Small intestine (tissue), 7 donors: ENCODE measurements around the gene PTGIS. TPM values are rescaled to one million over a fixed set of nuclear protein-coding genes. Genes with fewer than 3 reads are reported as not detected.

Experiments used
- DNase-seq, 2 donors: peaks; one replicate each; pipeline versions ENCODE4 v3.0.0 to v3.0.0-alpha.2; 2013
- FAIRE-seq: peaks from 2 replicates; lab custom pipeline; 2012; peaks lifted over from hg19 to GRCh38; lab: Jason Lieb, UNC
- H3K27ac ChIP-seq, 3 donors: one replicate each; pipeline ENCODE4 v1.5.1; 2013; ENCODE audit warnings: low read length in 2 of 3, mild to moderate bottlenecking in 2 of 3, control low read depth in 1 of 3, inconsistent platforms in 1 of 3, low read depth in 1 of 3, moderate library complexity in 1 of 3
- H3K27me3 ChIP-seq, 3 donors: one replicate each; pipeline ENCODE4 v1.6.1; 2013; ENCODE audit warnings: low read length in 3 of 3, inconsistent platforms in 1 of 3; ENCODE audit not compliant: control insufficient read depth in 3 of 3, insufficient read depth in 3 of 3
- H3K36me3 ChIP-seq, 3 donors: one replicate each; pipeline ENCODE4 v1.6.1; 2013; ENCODE audit warnings: low read length in 3 of 3, inconsistent platforms in 1 of 3, low read depth in 1 of 3, mild to moderate bottlenecking in 1 of 3, moderate library complexity in 1 of 3; ENCODE audit not compliant: control insufficient read depth in 3 of 3, insufficient read depth in 2 of 3
- H3K4me1 ChIP-seq, 3 donors: one replicate each; pipeline ENCODE4 v1.6.1; 2013; ENCODE audit warnings: low read length in 2 of 3, inconsistent platforms in 1 of 3, low read depth in 1 of 3, mild to moderate bottlenecking in 1 of 3, moderate library complexity in 1 of 3; ENCODE audit not compliant: control insufficient read depth in 3 of 3, insufficient read depth in 2 of 3
- H3K4me3 ChIP-seq, 3 donors: one replicate each; pipeline ENCODE4 v1.5.1; 2013; ENCODE audit warnings: low read length in 3 of 3, control low read depth in 1 of 3, inconsistent platforms in 1 of 3, low read depth in 1 of 3, mild to moderate bottlenecking in 1 of 3, moderate library complexity in 1 of 3
- H3K9me3 ChIP-seq, 2 donors: one replicate each; pipeline ENCODE4 v1.6.1; 2013; ENCODE audit warnings: low read depth in 1 of 2, low read length in 1 of 2; ENCODE audit not compliant: control insufficient read depth in 2 of 2, insufficient read depth in 1 of 2
- WGBS, 3 donors: extraction: QIAGEN DNeasy Blood & Tissue Kit; methylation state at CpG; one replicate each; pipeline ENCODE4 v1.1.7; 2013; 5-methylcytosine and 5-hydroxymethylcytosine counted together
- polyA plus RNA-seq, 4 donors: library from polyadenylated mRNA; stranded (reverse) in 3 of 4; unstranded in 1 of 4; fragments of 200-250 nt in 3 of 4; fragments of 120-200 nt in 1 of 4; gene quantifications; one replicate each; pipeline versions ENCODE4 v1.2.1 to v1.2.3, GENCODE V29; 2013
- donor health status: healthy with polysubstance abuse.
- donor health status: control.
- donor health status: control.
- donor health status: Bipolar disorder and iron deficiency.
- donor health status: healthy.

PTGIS gene
- polyA plus RNA-seq, 4 donors, result 0.22 to 15.1 (median 4.4) TPM

- peaks cover 0 to 2% of the 10 kb centered on the region in 2 donors for H3K9me3 ChIP-seq
- no peaks in the 10 kb centered on the region for H3K4me1 ChIP-seq
- no peak overlapping the region for H3K4me3 ChIP-seq
- FAIRE-seq (no peak), DNase-seq (no peak)
- H3K27ac ChIP-seq, result no peak overlapping the region
- H3K36me3 ChIP-seq, result peaks cover 0 to 3% (median 0%) of the 10 kb centered on the region in 3 donors
- H3K27me3 ChIP-seq, result peaks cover 0 to 26% (median 8%) of the 10 kb centered on the region in 3 donors
- 35 to 72% (median 54%) methylated on average over 5 of the region's 5 CpGs for WGBS, 3 donors
Measured at GRCh38 chr20:49471397-49471796, 96.5 kb downstream of the PTGIS start.

GRCh38 chr20:49470922-49471321, 97.0 kb downstream of the PTGIS start:
- Histone ChIP-seq H3K36me3 (peaks cover 0 to 3% (median 0%) of the 10 kb centered on the region in 3 donors), H3K4me3 (no peak overlapping the region), H3K27me3 (peaks cover 0 to 26% (median 8%) of the 10 kb centered on the region in 3 donors), H3K9me3 (peaks cover 0 to 2% of the 10 kb centered on the region in 2 donors), H3K27ac (no peak overlapping the region), H3K4me1 (no peaks in the 10 kb centered on the region)
- 72 to 78% (median 74%) methylated on average over 6 of the region's 6 CpGs for WGBS, 3 donors
- DNase-seq (no peak), FAIRE-seq (no peak)

- Histone ChIP-seq H3K9me3 (peaks cover 0 to 2% of the 10 kb centered on the region in 2 donors), H3K4me1 (no peaks in the 10 kb centered on the region), H3K4me3 (no peak overlapping the region), H3K27ac (no peak overlapping the region), H3K36me3 (peaks cover 0 to 3% (median 0%) of the 10 kb centered on the region in 3 donors), H3K27me3 (peaks cover 0 to 16% (median 2%) of the 10 kb centered on the region in 3 donors)
- DNase-seq (no peak), FAIRE-seq (no peak)
- WGBS, 3 donors, result 62 to 80% (median 79%) methylated on average over 6 of the region's 6 CpGs
Measured at GRCh38 chr20:49469060-49469459, 98.9 kb downstream of the PTGIS start.

GRCh38 chr20:49468412-49468811, 99.5 kb downstream of the PTGIS start:
- peaks cover 0 to 13% (median 2%) of the 10 kb centered on the region in 3 donors for H3K27me3 ChIP-seq
- no peaks in the 10 kb centered on the region for H3K4me1 ChIP-seq
- no peak overlapping the region for H3K4me3 ChIP-seq
- no peak overlapping the region for H3K27ac ChIP-seq
- H3K36me3 ChIP-seq, result peaks cover 0 to 3% (median 0%) of the 10 kb centered on the region in 3 donors
- no peak for DNase-seq
- WGBS, 3 donors, result 72 to 75% (median 75%) methylated on average over 7 of the region's 7 CpGs
- H3K9me3 ChIP-seq, result peaks cover 0 to 2% of the 10 kb centered on the region in 2 donors
- no peak for FAIRE-seq

- Histone ChIP-seq H3K36me3 (peaks cover 0 to 3% (median 0%) of the 10 kb centered on the region in 3 donors), H3K27ac (no peak overlapping the region), H3K9me3 (peaks cover 0 to 2% of the 10 kb centered on the region in 2 donors), H3K27me3 (peaks cover 0 to 11% (median 2%) of the 10 kb centered on the region in 3 donors), H3K4me1 (no peaks in the 10 kb centered on the region), H3K4me3 (no peak overlapping the region)
- FAIRE-seq (no peak), DNase-seq (no peak)
- WGBS, 3 donors, result 77 to 86% (median 85%) methylated on average over 8 of the region's 8 CpGs
Measured at GRCh38 chr20:49466114-49466912, 101.6 kb downstream of the PTGIS start.

GRCh38 chr20:49464556-49464955, 103.4 kb downstream of the PTGIS start:
- Histone ChIP-seq H3K27ac (no peak overlapping the region), H3K4me1 (no peaks in the 10 kb centered on the region), H3K4me3 (no peak overlapping the region), H3K9me3 (peaks cover 0 to 2% of the 10 kb centered on the region in 2 donors), H3K36me3 (peaks cover 0 to 3% (median 0%) of the 10 kb centered on the region in 3 donors), H3K27me3 (peaks cover 0 to 7% (median 0%) of the 10 kb centered on the region in 3 donors)
- FAIRE-seq (no peak), DNase-seq (no peak)
- WGBS, 3 donors, result 83 to 90% (median 88%) methylated on average over 7 of the region's 7 CpGs

- Histone ChIP-seq H3K9me3 (no peaks in the 10 kb centered on the region), H3K4me1 (no peaks in the 10 kb centered on the region), H3K4me3 (no peak overlapping the region), H3K27me3 (peaks cover 0 to 7% (median 0%) of the 10 kb centered on the region in 3 donors), H3K27ac (no peak overlapping the region), H3K36me3 (peaks cover 0 to 3% (median 0%) of the 10 kb centered on the region in 3 donors)
- no peak for FAIRE-seq
- WGBS, 3 donors, result 75 to 80% (median 78%) methylated on average over 6 of the region's 6 CpGs
- no peak for DNase-seq
Measured at GRCh38 chr20:49462626-49463025, 105.3 kb downstream of the PTGIS start.

GRCh38 chr20:49461894-49462620, 105.9 kb downstream of the PTGIS start:
- Histone ChIP-seq H3K27ac (no peak overlapping the region), H3K4me3 (no peak overlapping the region), H3K36me3 (no peaks in the 10 kb centered on the region), H3K9me3 (no peaks in the 10 kb centered on the region), H3K27me3 (peaks cover 0 to 7% (median 0%) of the 10 kb centered on the region in 3 donors), H3K4me1 (no peaks in the 10 kb centered on the region)
- WGBS, 3 donors, result 65 to 81% (median 76%) methylated on average over 9 of the region's 9 CpGs
- DNase-seq (no peak), FAIRE-seq (no peak)
